Cardiac fibroblast (primary cell): ENCODE data around the gene PRKD3.

Experiments used
- DNase-seq, 2 donors: peaks; one replicate each; pipeline versions ENCODE4 v3.0.0 to v3.0.0-alpha.2; 2010; ENCODE audit warnings: low read depth in 2 of 2
- H3K4me3 ChIP-seq, 2 donors: replicated peaks in 1 of 2; 1 replicate in 1 of 2; 2 replicates in 1 of 2; pipeline ENCODE4 v1.5.1; 2011; ENCODE audit warnings: low read depth in 2 of 2, low read length in 2 of 2, mild to moderate bottlenecking in 2 of 2, moderate library complexity in 1 of 2
- TF ChIP-seq, protein P1 (sequence below): IDR thresholded peaks from one replicate; pipeline ENCODE4 v1.5.1; 2011; ENCODE audit warnings: low read depth, mild to moderate bottlenecking, low read length, inconsistent platforms

The PRKD3 gene

DNA sequence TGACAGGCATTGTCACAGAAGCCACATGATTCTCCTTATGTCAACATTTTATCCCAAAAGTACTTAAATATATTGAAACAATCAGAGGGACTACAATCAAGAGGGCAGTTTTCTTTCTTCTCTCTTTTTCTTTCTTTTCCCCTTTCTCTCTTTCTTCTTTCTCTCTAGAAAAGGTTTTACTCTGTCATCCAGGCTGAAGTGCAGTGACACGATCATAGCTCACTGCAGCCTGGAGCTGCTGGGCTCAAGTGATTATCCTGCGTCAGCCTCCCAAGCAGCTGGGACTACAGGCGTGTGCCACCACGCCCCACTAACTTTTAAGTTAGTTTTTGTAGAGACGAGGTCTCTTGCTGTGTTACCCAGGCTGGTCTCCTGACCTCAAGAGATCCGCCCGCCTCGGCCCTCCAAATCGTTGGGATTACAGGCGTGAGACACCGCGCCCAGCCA lies 1.0 kb upstream of the PRKD3 start:
- H3K4me3 ChIP-seq, result peak overlapping the region; percentile 67 to 82
- TF ChIP-seq, protein P1, sequence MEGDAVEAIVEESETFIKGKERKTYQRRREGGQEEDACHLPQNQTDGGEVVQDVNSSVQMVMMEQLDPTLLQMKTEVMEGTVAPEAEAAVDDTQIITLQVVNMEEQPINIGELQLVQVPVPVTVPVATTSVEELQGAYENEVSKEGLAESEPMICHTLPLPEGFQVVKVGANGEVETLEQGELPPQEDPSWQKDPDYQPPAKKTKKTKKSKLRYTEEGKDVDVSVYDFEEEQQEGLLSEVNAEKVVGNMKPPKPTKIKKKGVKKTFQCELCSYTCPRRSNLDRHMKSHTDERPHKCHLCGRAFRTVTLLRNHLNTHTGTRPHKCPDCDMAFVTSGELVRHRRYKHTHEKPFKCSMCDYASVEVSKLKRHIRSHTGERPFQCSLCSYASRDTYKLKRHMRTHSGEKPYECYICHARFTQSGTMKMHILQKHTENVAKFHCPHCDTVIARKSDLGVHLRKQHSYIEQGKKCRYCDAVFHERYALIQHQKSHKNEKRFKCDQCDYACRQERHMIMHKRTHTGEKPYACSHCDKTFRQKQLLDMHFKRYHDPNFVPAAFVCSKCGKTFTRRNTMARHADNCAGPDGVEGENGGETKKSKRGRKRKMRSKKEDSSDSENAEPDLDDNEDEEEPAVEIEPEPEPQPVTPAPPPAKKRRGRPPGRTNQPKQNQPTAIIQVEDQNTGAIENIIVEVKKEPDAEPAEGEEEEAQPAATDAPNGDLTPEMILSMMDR, result no peak
- DNase-seq, result no peak

DNA sequence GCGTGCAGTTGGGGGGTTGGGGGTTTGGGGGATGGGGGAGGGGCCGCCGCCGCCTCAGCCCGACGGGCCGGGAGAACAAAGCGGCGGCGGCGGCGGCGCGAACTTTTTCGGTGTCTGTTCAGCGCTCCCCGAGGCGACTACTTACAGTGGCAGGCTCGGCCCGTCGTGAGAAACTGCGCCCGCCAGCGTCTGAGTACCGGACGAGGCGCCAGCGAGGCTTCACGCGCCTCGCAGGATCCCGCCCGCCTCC lies 172 bp downstream of the PRKD3 start:
- TF ChIP-seq, protein P1, result no peak
- peak overlapping the region; percentile 67 to 82 for H3K4me3 ChIP-seq
- peak; percentile 69 to 84 for DNase-seq

GRCh38 chr2:37323781-37324535 lies 675 bp downstream of the PRKD3 start:
- DNase-seq, result peak; percentile 31 to 54
- TF ChIP-seq, protein P1, result no peak
- H3K4me3 ChIP-seq, result peak overlapping the region; percentile 67 to 82

GRCh38 chr2:37323176-37323780 lies 1.4 kb downstream of the PRKD3 start:
- TF ChIP-seq, protein P1, result no peak
- H3K4me3 ChIP-seq, result peak overlapping the region; percentile 67 to 82
- peak in 1 of 2 donors; percentile 36 for DNase-seq

DNA sequence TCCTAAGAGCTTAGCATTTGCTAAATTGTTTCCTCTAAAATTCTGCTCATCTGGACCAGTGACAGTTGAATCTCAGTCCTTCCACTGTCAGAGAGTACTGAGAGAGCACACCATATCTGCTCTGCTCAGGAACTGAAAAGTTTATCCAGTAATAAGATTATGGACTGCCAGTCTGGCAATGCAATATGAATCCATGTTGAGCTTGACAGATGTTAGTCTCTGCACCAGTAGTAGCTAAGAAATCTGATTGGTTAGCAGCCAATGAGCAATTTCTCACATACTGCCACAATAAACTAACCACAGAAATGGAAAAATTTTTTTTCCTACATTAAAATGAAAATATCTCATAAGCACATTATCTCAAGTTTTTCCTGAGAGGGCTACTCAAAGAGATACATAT lies 2.3 kb downstream of the PRKD3 start:
- peak; percentile 58 to 62 for DNase-seq
- TF ChIP-seq, protein P1, result no peak
- peak overlapping the region in 1 of 2 donors; percentile 67 for H3K4me3 ChIP-seq

DNA sequence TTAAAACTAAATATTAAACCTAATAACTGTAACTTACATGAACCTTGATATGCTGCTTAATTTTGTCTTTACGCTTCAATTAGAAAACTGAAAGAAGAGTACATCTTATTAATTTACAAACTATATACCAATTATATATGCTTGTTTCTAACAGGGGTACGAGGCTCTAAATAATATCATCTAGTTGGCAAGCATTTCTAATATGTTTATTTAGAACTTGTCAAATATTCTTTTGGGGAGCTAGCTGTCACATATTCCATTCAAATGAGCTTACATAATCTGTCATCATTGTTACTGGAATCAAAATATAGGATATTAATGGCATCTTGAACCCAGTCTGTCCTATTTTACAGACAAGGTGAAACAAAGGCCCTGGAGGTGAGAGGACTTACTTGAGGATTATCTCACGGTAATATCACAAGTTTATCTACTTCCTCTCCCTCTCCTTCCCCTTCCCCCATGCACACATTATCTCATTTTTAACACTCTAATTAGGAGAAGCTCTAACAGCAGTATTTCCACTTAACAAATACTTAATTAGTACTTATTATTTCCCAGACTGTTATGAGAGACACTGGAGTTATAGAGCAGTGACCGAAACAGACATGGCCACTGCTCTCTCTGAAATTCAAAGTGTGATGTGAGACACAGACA lies 3.5 kb downstream of the PRKD3 start:
- DNase-seq, result no peak
- TF ChIP-seq, protein P1, result no peak
- H3K4me3 ChIP-seq, result no peak overlapping the region
